SK-N-SH (cell line): Measurements from ENCODE around the gene IL17RC. TPM values are rescaled to one million over a fixed set of nuclear protein-coding genes. Genes with fewer than 3 reads are reported as not detected.

Experiments
- CTCF ChIA-PET: fragments of 300-600, 350-600 bp; formaldehyde crosslinking; extraction: SDS; loops from one replicate; lab custom pipeline; 2021; lab: Yijun Ruan, JAX
- POLR2A ChIA-PET: fragments of 350-600 bp; sonication (Branson Sonifier 250); formaldehyde crosslinking; extraction: SDS; loops from one replicate; lab custom pipeline; 2020; ENCODE audit warnings: antibody characterized with exemption, inconsistent platforms; lab: Yijun Ruan, JAX
- DNase-seq: peaks from one replicate; pipeline ENCODE4 v3.0.0; 2012
- H2AFZ ChIP-seq: fragments of 200-600 bp; sonication (generic); 2 replicates; pipeline ENCODE4 v1.8.1; 2016; ENCODE audit warnings: antibody characterized with exemption, mild to moderate bottlenecking, low read depth
- H3F3A ChIP-seq: fragments of 200-600 bp; sonication (generic); replicated peaks from 2 replicates; pipeline ENCODE3; 2016; ENCODE audit warnings: antibody characterized with exemption, mild to moderate bottlenecking; ENCODE audit not compliant: insufficient read depth
- H3K27ac ChIP-seq, 2 experiments: fragments of 200-500 bp in 1 of 2; fragments of 200-600 bp in 1 of 2; sonication (Bioruptor generic) in 1 of 2; sonication (generic), shearing (Covaris generic) in 1 of 2; 2 replicates each; pipeline versions ENCODE4 v1.5.1 to v1.6.1; 2014 to 2016; ENCODE audit warnings: low read depth in 2 of 2, inconsistent platforms in 1 of 2, low read length in 1 of 2, mild to moderate bottlenecking in 1 of 2, mixed read lengths in 1 of 2
- H3K27me3 ChIP-seq: fragments of 200-600 bp; sonication (generic), shearing (Covaris generic); 2 replicates; pipeline ENCODE4 v1.6.1; 2016; ENCODE audit warnings: mixed run types; ENCODE audit not compliant: insufficient read depth
- H3K36me3 ChIP-seq, 2 experiments: fragments of 200-500 bp in 1 of 2; fragments of 200-600 bp in 1 of 2; sonication (Bioruptor generic) in 1 of 2; sonication (generic) in 1 of 2; replicated peaks in 1 of 2; 2 replicates each; pipeline versions ENCODE3 to v1.5.1; 2014 to 2016; ENCODE audit warnings: low read length in 1 of 2, mild to moderate bottlenecking in 1 of 2; ENCODE audit not compliant: insufficient read depth in 2 of 2, control insufficient read depth in 1 of 2
- H3K4me1 ChIP-seq, 2 experiments: fragments of 200-500 bp in 1 of 2; fragments of 200-600 bp in 1 of 2; sonication (Bioruptor generic) in 1 of 2; sonication (generic), shearing (Covaris generic) in 1 of 2; 2 replicates each; pipeline versions ENCODE4 v1.5.1 to v1.6.1; 2014 to 2016; ENCODE audit warnings: low read depth in 1 of 2, low read length in 1 of 2, mixed run types in 1 of 2; ENCODE audit not compliant: insufficient read depth in 2 of 2, control insufficient read depth in 1 of 2
- H3K4me2 ChIP-seq: fragments of 200-600 bp; sonication (generic), shearing (Covaris generic); 2 replicates; pipeline ENCODE4 v1.6.1; 2017; ENCODE audit warnings: mixed run types
- H3K4me3 ChIP-seq, 2 experiments: fragments of 200-500 bp in 1 of 2; fragments of 200-600 bp in 1 of 2; sonication (Bioruptor generic) in 1 of 2; sonication (generic), shearing (Covaris generic) in 1 of 2; 2 replicates each; pipeline versions ENCODE4 v1.5.1 to v1.8.1; 2014 to 2016; ENCODE audit warnings: low read depth in 2 of 2, inconsistent platforms in 1 of 2, low read length in 1 of 2, mild to moderate bottlenecking in 1 of 2, mixed read lengths in 1 of 2, moderate library complexity in 1 of 2
- H3K79me2 ChIP-seq: fragments of 200-600 bp; sonication (generic); 2 replicates; pipeline ENCODE4 v1.8.1; 2017; ENCODE audit warnings: mild to moderate bottlenecking; ENCODE audit not compliant: insufficient read depth
- H3K9ac ChIP-seq: fragments of 200-600 bp; sonication (generic); 2 replicates; pipeline ENCODE4 v1.6.1; 2017; ENCODE audit warnings: mixed run types
- H3K9me2 ChIP-seq: fragments of 200-600 bp; sonication (generic); 2 replicates; pipeline ENCODE4 v1.6.1; 2017; ENCODE audit warnings: mixed run types
- H3K9me3 ChIP-seq: fragments of 200-600 bp; sonication (generic); 2 replicates; pipeline ENCODE4 v1.6.1; 2017; ENCODE audit warnings: mixed run types, mild to moderate bottlenecking, moderate library complexity
- H4K20me1 ChIP-seq: fragments of 200-600 bp; sonication (generic); 2 replicates; pipeline ENCODE4 v1.6.1; 2017; ENCODE audit warnings: mild to moderate bottlenecking, mixed run types; ENCODE audit not compliant: insufficient read depth
- EP300 ChIP-seq, 2 experiments: IDR thresholded peaks; 2 replicates each; pipeline versions ENCODE4 v1.4.0 to v1.6.1; 2012; ENCODE audit warnings: borderline replicate concordance in 1 of 2, low read depth in 1 of 2, low read length in 1 of 2
- FOSL2 ChIP-seq: IDR thresholded peaks from 2 replicates; pipeline ENCODE4 v1.4.0; 2012; ENCODE audit warnings: low read depth, mild to moderate bottlenecking, moderate library complexity, borderline replicate concordance
- JUND ChIP-seq: IDR thresholded peaks from 2 replicates; pipeline ENCODE4 v1.4.0; 2012
- MAX ChIP-seq: IDR thresholded peaks from 2 replicates; pipeline ENCODE4 v1.4.0; 2012; ENCODE audit warnings: low read depth
- NRF1 ChIP-seq: IDR thresholded peaks from 2 replicates; pipeline ENCODE4 v1.6.1; 2012; ENCODE audit warnings: low read depth, mild to moderate bottlenecking, low read length
- PBX3 ChIP-seq: IDR thresholded peaks from 2 replicates; pipeline ENCODE4; 2012
- POLR2AphosphoS5 ChIP-seq: IDR thresholded peaks from 2 replicates; pipeline ENCODE4 v1.6.1; 2012; ENCODE audit warnings: low read depth, low read length
- RAD21 ChIP-seq: IDR thresholded peaks from 2 replicates; pipeline ENCODE4 v1.6.1; 2012; ENCODE audit warnings: mild to moderate bottlenecking, low read length
- SIN3A ChIP-seq: IDR thresholded peaks from 2 replicates; pipeline ENCODE4 v1.6.1; 2012; ENCODE audit warnings: low read depth, mild to moderate bottlenecking, low read length, moderate library complexity, borderline replicate concordance
- TCF12 ChIP-seq: IDR thresholded peaks from 2 replicates; pipeline ENCODE4 v1.4.0; 2012
- TEAD4 ChIP-seq: IDR thresholded peaks from 2 replicates; pipeline ENCODE4 v1.4.0; 2012; ENCODE audit warnings: mild to moderate bottlenecking, borderline replicate concordance; ENCODE audit not compliant: insufficient read depth
- WGBS: methylation state at CpG from one replicate; pipeline ENCODE4 v1.1.6; 2017; ENCODE audit warnings: low lambda C conversion rate; 5-methylcytosine and 5-hydroxymethylcytosine counted together
- polyA plus RNA-seq, 3 experiments: library from polyadenylated mRNA; depleted of rRNA; stranded (reverse); fragments of >200 nt; gene quantifications; 2 replicates each; pipeline ENCODE4 v1.2.3, GENCODE V29; 2012
- TF ChIP-seq, protein P1 (sequence below): fragments of 200-600 bp; sonication (generic); IDR thresholded peaks from 2 replicates; pipeline ENCODE4 v1.6.1; 2017; ENCODE audit warnings: antibody characterized with exemption, mild to moderate bottlenecking, moderate library complexity
- TF ChIP-seq, protein P2 (sequence below): IDR thresholded peaks from 2 replicates; pipeline ENCODE4 v1.4.0; 2012; ENCODE audit warnings: low read depth, borderline replicate concordance
- TF ChIP-seq, protein P3 (sequence below): IDR thresholded peaks from 2 replicates; pipeline ENCODE4 v1.6.1; 2012; ENCODE audit warnings: mild to moderate bottlenecking, low read depth, low read length, moderate library complexity

Gene IL17RC
- polyA plus RNA-seq, 1 of the 3 experiments (the other 2 are of a cell fraction), result 17.3 TPM

- no peak for DNase-seq
- H3K4me3 ChIP-seq, result no peak overlapping the region
- H4K20me1 ChIP-seq, result no peaks in the 10 kb centered on the region
- peaks cover 14% of the 10 kb centered on the region for H3F3A ChIP-seq
- 0 out of 4 replicates have a peak, but pooled peaks cover 0 to 11% of the 10 kb centered on the region in 2 experiments for H3K4me1 ChIP-seq
- POLR2A ChIA-PET, result no interaction called here
- H3K9me3 ChIP-seq, result no peaks in the 10 kb centered on the region
- TF ChIP-seq POLR2AphosphoS5, result 0 out of 2 replicates have a peak, but pooled peaks have one; percentile 22
- TF ChIP-seq, protein P1, sequence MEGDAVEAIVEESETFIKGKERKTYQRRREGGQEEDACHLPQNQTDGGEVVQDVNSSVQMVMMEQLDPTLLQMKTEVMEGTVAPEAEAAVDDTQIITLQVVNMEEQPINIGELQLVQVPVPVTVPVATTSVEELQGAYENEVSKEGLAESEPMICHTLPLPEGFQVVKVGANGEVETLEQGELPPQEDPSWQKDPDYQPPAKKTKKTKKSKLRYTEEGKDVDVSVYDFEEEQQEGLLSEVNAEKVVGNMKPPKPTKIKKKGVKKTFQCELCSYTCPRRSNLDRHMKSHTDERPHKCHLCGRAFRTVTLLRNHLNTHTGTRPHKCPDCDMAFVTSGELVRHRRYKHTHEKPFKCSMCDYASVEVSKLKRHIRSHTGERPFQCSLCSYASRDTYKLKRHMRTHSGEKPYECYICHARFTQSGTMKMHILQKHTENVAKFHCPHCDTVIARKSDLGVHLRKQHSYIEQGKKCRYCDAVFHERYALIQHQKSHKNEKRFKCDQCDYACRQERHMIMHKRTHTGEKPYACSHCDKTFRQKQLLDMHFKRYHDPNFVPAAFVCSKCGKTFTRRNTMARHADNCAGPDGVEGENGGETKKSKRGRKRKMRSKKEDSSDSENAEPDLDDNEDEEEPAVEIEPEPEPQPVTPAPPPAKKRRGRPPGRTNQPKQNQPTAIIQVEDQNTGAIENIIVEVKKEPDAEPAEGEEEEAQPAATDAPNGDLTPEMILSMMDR, result peak; percentile 20; the same call in 1 of the 2 replicates
- TF ChIP-seq MAX, result peak; percentile 52; the same call in 1 of the 2 replicates
- peak; percentile 75 for TF ChIP-seq FOSL2
- peak; percentile 66 for TF ChIP-seq TCF12
- TF ChIP-seq RAD21, result no peak
- TF ChIP-seq SIN3A, result no peak
- TF ChIP-seq PBX3, result peak; percentile 73
- no peak for TF ChIP-seq NRF1
- TF ChIP-seq EP300 (IDR thresholded peaks at IDR 0.05; ENCODE audit: borderline replicate concordance in 1 of 2, low read depth in 1 of 2, low read length in 1 of 2), result peak in 1 of 2 experiments; percentile 32; a peak in 1 of 4 replicates
- TF ChIP-seq, protein P2, sequence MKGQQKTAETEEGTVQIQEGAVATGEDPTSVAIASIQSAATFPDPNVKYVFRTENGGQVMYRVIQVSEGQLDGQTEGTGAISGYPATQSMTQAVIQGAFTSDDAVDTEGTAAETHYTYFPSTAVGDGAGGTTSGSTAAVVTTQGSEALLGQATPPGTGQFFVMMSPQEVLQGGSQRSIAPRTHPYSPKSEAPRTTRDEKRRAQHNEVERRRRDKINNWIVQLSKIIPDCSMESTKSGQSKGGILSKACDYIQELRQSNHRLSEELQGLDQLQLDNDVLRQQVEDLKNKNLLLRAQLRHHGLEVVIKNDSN, result no peak
- TF ChIP-seq, protein P3, sequence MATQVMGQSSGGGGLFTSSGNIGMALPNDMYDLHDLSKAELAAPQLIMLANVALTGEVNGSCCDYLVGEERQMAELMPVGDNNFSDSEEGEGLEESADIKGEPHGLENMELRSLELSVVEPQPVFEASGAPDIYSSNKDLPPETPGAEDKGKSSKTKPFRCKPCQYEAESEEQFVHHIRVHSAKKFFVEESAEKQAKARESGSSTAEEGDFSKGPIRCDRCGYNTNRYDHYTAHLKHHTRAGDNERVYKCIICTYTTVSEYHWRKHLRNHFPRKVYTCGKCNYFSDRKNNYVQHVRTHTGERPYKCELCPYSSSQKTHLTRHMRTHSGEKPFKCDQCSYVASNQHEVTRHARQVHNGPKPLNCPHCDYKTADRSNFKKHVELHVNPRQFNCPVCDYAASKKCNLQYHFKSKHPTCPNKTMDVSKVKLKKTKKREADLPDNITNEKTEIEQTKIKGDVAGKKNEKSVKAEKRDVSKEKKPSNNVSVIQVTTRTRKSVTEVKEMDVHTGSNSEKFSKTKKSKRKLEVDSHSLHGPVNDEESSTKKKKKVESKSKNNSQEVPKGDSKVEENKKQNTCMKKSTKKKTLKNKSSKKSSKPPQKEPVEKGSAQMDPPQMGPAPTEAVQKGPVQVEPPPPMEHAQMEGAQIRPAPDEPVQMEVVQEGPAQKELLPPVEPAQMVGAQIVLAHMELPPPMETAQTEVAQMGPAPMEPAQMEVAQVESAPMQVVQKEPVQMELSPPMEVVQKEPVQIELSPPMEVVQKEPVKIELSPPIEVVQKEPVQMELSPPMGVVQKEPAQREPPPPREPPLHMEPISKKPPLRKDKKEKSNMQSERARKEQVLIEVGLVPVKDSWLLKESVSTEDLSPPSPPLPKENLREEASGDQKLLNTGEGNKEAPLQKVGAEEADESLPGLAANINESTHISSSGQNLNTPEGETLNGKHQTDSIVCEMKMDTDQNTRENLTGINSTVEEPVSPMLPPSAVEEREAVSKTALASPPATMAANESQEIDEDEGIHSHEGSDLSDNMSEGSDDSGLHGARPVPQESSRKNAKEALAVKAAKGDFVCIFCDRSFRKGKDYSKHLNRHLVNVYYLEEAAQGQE, result no peak
- TF ChIP-seq JUND, result peak; percentile 79
- TF ChIP-seq TEAD4, result 0 out of 2 replicates have a peak, but pooled peaks have one; percentile 15
- no peaks in the 10 kb centered on the region for H3K79me2 ChIP-seq
- peak overlapping the region; percentile 12 for H3K4me2 ChIP-seq
- peak overlapping the region; percentile 8 to 70; a peak in 3 of 4 replicates for H3K27ac ChIP-seq
- H2AFZ ChIP-seq, result peak overlapping the region; percentile 57; the same call in 1 of the 2 replicates
- CTCF ChIA-PET, result interaction anchor here (0.9 kb wide), 1 partner anchor 75 kb away, joined by 3 read pairs; no protein-coding TSS in a partner anchor
- H3K9me2 ChIP-seq, result no peaks in the 10 kb centered on the region
- 0 out of 2 replicates have a peak overlapping the region, but pooled peaks have one; percentile 31 for H3K9ac ChIP-seq
- no peaks in the 10 kb centered on the region for H3K36me3 ChIP-seq
- no peaks in the 10 kb centered on the region for H3K27me3 ChIP-seq
- 45% methylated on average over 11 of the region's 11 CpGs for WGBS
Measured at GRCh38 chr3:9884555-9885165, 32.2 kb upstream of the IL17RC start.
